ENCODE results near the gene OXT. TPM values are rescaled to one million over a fixed set of nuclear protein-coding genes. Genes with fewer than 3 reads are reported as not detected.

OXT gene
- total and polyA plus RNA-seq, 2 of the 13 experiments (the other 11 are each of a cell fraction or from before 2014, with no cell fraction given) = not detected

DNA sequence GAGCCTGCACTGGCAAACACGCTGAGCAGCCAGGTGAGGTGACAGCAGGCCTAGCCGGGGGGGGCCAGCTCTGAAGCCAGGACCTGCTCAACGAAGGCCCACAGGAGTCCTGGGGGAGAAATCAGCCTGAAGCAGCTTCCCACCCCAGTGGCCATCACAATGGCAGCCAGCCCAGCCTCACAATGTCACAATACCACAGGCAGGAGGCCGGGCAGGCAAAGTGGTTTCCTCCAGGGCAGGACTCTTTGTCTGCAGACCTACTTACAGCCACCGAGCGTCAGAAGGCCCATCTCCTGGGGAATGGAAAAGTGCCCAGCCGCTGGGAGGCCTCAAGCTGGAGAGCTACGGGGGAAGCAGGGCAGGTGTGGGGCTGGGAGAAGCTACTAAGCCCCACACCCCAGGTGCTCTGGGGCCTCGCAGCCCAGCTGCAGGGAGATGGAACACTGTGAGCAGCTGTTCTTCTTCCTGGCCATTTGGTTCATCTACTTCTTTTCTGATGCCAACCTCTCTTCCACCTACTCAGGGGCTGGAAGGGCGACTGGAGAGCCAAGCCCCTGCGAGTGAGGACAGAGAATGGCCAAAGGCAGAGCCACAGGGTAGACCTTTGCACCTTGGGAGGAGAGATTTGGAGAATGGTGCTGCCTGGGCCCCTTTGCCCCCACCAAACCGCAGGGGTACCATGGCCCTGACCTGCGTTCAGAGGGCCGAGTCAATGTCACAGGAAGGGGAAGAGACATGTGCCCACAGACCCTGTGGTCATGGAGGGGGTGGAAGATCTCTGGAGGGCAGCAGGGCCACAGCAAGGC, 35.4 kb downstream of the OXT start (continued):
- TF ChIP-seq, protein P1, sequence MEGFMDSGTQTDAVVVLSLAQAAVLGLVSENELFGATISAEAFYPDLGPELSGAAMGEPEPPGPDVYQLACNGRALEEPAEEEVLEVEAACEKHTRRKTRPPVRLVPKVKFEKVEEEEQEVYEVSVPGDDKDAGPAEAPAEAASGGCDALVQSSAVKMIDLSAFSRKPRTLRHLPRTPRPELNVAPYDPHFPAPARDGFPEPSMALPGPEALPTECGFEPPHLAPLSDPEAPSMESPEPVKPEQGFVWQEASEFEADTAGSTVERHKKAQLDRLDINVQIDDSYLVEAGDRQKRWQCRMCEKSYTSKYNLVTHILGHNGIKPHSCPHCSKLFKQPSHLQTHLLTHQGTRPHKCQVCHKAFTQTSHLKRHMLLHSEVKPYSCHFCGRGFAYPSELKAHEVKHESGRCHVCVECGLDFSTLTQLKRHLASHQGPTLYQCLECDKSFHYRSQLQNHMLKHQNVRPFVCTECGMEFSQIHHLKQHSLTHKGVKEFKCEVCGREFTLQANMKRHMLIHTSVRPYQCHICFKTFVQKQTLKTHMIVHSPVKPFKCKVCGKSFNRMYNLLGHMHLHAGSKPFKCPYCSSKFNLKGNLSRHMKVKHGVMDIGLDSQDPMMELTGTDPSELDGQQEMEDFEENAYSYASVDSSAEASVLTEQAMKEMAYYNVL (CRISPR knock-in tag; IDR thresholded peaks at IDR 0.05; ENCODE audit: borderline replicate concordance) = peak; percentile 80; the same call in 1 of the 2 replicates
- no peak for TF ChIP-seq HNRNPUL1 (IDR thresholded peaks at IDR 0.05; ENCODE audit: low read depth, low read length)
- peak; percentile 55; the same call in 1 of the 2 replicates for TF ChIP-seq ZNF235 (CRISPR knock-in tag; IDR thresholded peaks at IDR 0.05; ENCODE audit: borderline replicate concordance)
- TF ChIP-seq SNAPC2 (CRISPR knock-in tag; IDR thresholded peaks at IDR 0.05) = 0 out of 2 replicates have a peak, but pooled peaks have one; percentile 8
- TF ChIP-seq ZNF816 (CRISPR knock-in tag; IDR thresholded peaks at IDR 0.05; ENCODE audit: borderline replicate concordance) = 0 out of 2 replicates have a peak, but pooled peaks have one; percentile 7
- TF ChIP-seq ZNF430 (CRISPR knock-in tag; IDR thresholded peaks at IDR 0.05) = peak; percentile 72; the same call in 1 of the 2 replicates
- no peak; the same call in 1 of the 2 replicates for TF ChIP-seq ZNF598 (CRISPR knock-in tag; IDR thresholded peaks at IDR 0.05; ENCODE audit: borderline replicate concordance)
- TF ChIP-seq SAP130 (CRISPR knock-in tag; IDR thresholded peaks at IDR 0.05; ENCODE audit: low read depth) = peak; percentile 33; the same call in 1 of the 2 replicates
- TF ChIP-seq, protein P2, sequence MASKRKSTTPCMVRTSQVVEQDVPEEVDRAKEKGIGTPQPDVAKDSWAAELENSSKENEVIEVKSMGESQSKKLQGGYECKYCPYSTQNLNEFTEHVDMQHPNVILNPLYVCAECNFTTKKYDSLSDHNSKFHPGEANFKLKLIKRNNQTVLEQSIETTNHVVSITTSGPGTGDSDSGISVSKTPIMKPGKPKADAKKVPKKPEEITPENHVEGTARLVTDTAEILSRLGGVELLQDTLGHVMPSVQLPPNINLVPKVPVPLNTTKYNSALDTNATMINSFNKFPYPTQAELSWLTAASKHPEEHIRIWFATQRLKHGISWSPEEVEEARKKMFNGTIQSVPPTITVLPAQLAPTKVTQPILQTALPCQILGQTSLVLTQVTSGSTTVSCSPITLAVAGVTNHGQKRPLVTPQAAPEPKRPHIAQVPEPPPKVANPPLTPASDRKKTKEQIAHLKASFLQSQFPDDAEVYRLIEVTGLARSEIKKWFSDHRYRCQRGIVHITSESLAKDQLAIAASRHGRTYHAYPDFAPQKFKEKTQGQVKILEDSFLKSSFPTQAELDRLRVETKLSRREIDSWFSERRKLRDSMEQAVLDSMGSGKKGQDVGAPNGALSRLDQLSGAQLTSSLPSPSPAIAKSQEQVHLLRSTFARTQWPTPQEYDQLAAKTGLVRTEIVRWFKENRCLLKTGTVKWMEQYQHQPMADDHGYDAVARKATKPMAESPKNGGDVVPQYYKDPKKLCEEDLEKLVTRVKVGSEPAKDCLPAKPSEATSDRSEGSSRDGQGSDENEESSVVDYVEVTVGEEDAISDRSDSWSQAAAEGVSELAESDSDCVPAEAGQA (IDR thresholded peaks at IDR 0.05; ENCODE audit: low read depth) = peak; percentile 50; the same call in 1 of the 2 replicates
- TF ChIP-seq, protein P2 (CRISPR knock-in tag; IDR thresholded peaks at IDR 0.05; ENCODE audit: borderline replicate concordance) = no peak
- TF ChIP-seq RAD21 (CRISPR knock-in tag; IDR thresholded peaks at IDR 0.05) = no peak
- peak; percentile 57; the same call in 1 of the 2 replicates for TF ChIP-seq KDM2A (CRISPR knock-in tag; IDR thresholded peaks at IDR 0.05; ENCODE audit: borderline replicate concordance, low read depth)
- TF ChIP-seq ZNF556 (CRISPR knock-in tag; IDR thresholded peaks at IDR 0.05; ENCODE audit: borderline replicate concordance) = peak; percentile 74; the same call in 1 of the 2 replicates
- TF ChIP-seq, protein P3, sequence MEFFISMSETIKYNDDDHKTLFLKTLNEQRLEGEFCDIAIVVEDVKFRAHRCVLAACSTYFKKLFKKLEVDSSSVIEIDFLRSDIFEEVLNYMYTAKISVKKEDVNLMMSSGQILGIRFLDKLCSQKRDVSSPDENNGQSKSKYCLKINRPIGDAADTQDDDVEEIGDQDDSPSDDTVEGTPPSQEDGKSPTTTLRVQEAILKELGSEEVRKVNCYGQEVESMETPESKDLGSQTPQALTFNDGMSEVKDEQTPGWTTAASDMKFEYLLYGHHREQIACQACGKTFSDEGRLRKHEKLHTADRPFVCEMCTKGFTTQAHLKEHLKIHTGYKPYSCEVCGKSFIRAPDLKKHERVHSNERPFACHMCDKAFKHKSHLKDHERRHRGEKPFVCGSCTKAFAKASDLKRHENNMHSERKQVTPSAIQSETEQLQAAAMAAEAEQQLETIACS (CRISPR knock-in tag; IDR thresholded peaks at IDR 0.05) = no peak
- 0 out of 2 replicates have a peak, but pooled peaks have one; percentile 66 for TF ChIP-seq ZNF775 (CRISPR knock-in tag; IDR thresholded peaks at IDR 0.05; ENCODE audit: borderline replicate concordance)
- TF ChIP-seq BCL6 (CRISPR knock-in tag; IDR thresholded peaks at IDR 0.05) = peak; percentile 80
- peak; percentile 99 for TF ChIP-seq CBFB (CRISPR knock-in tag; IDR thresholded peaks at IDR 0.05)
- peak; percentile 97 for TF ChIP-seq ZMYM2 (CRISPR knock-in tag; IDR thresholded peaks at IDR 0.05)
